PC-9 (cell line): ENCODE measurements around the gene TANC1.

Experiments used
- EZH2 ChIP-seq: fragments of 200-600 bp; sonication (generic); IDR thresholded peaks from 2 replicates; pipeline ENCODE4 v1.8.0; 2017; ENCODE audit warnings: antibody characterized with exemption, low read depth
- TF ChIP-seq, protein P1 (sequence below): fragments of 200-600 bp; sonication (generic); conservative IDR thresholded peaks from 2 replicates; pipeline ENCODE4 v1.6.1; 2017; ENCODE audit warnings: mixed run types, antibody characterized with exemption, mild to moderate bottlenecking, moderate library complexity

- TF ChIP-seq, protein P1, sequence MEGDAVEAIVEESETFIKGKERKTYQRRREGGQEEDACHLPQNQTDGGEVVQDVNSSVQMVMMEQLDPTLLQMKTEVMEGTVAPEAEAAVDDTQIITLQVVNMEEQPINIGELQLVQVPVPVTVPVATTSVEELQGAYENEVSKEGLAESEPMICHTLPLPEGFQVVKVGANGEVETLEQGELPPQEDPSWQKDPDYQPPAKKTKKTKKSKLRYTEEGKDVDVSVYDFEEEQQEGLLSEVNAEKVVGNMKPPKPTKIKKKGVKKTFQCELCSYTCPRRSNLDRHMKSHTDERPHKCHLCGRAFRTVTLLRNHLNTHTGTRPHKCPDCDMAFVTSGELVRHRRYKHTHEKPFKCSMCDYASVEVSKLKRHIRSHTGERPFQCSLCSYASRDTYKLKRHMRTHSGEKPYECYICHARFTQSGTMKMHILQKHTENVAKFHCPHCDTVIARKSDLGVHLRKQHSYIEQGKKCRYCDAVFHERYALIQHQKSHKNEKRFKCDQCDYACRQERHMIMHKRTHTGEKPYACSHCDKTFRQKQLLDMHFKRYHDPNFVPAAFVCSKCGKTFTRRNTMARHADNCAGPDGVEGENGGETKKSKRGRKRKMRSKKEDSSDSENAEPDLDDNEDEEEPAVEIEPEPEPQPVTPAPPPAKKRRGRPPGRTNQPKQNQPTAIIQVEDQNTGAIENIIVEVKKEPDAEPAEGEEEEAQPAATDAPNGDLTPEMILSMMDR: no peak
- no peak for TF ChIP-seq EZH2
These were observed 137.7 kb downstream of the TANC1 start for GRCh38 chr2:159106109-159106508.
